ENCODE results near the gene WNT3. TPM values are rescaled to one million over a fixed set of nuclear protein-coding genes. Genes with fewer than 3 reads are reported as not detected.

The WNT3 gene
- total RNA-seq, 4 donors from 2014 or later = 0.46 to 0.90 TPM; not detected in 2

GRCh38 chr17:46753776-46754175, 64.7 kb downstream of the WNT3 start:
- Histone ChIP-seq H3K27ac (no peak overlapping the region), H3K4me1 (no peaks in the 10 kb centered on the region), H3K9me3 (no peaks in the 10 kb centered on the region), H3K27me3 (no peaks in the 10 kb centered on the region), H3K36me3 (no peaks in the 10 kb centered on the region), H3K4me3 (no peak overlapping the region)
- no peak for DNase-seq
- intact Hi-C loops (cut with DNase I; ENCODE audit: low total_unique reads) = no loop called here
- no peak for TF ChIP-seq POLR2A (IDR thresholded peaks at IDR 0.05)
- TF ChIP-seq CTCF (IDR thresholded peaks at IDR 0.05) = no peak

- intact Hi-C loops (cut with DNase I; ENCODE audit: low total_unique reads) = no loop called here
- DNase-seq = no peak
Measured at GRCh38 chr17:46751425-46751824, 67.1 kb downstream of the WNT3 start.

GRCh38 chr17:46745376-46745775, 73.1 kb downstream of the WNT3 start:
- Histone ChIP-seq H3K36me3 (no peaks in the 10 kb centered on the region), H3K4me3 (no peak overlapping the region), H3K4me1 (no peaks in the 10 kb centered on the region), H3K27me3 (no peaks in the 10 kb centered on the region), H3K9me3 (no peaks in the 10 kb centered on the region), H3K27ac (no peak overlapping the region)
- TF ChIP-seq CTCF (IDR thresholded peaks at IDR 0.05) = no peak
- no peak for TF ChIP-seq POLR2A (IDR thresholded peaks at IDR 0.05)
- intact Hi-C loops (cut with DNase I; ENCODE audit: low total_unique reads) = no loop called here
- no peak for DNase-seq

More at GRCh38 chr17:46751425-46751824, 67.1 kb downstream of the WNT3 start:
- Histone ChIP-seq H3K27ac (no peak overlapping the region), H3K9me3 (no peaks in the 10 kb centered on the region), H3K36me3 (no peaks in the 10 kb centered on the region), H3K27me3 (no peaks in the 10 kb centered on the region), H3K4me3 (no peak overlapping the region), H3K4me1 (no peaks in the 10 kb centered on the region)
- TF ChIP-seq CTCF (IDR thresholded peaks at IDR 0.05) (no peak), POLR2A (IDR thresholded peaks at IDR 0.05) (no peak)

GRCh38 chr17:46744441-46744840, 74.1 kb downstream of the WNT3 start:
- Histone ChIP-seq H3K27ac (no peak overlapping the region), H3K4me3 (no peak overlapping the region), H3K9me3 (no peaks in the 10 kb centered on the region), H3K27me3 (no peaks in the 10 kb centered on the region), H3K4me1 (no peaks in the 10 kb centered on the region), H3K36me3 (no peaks in the 10 kb centered on the region)
- no peak for TF ChIP-seq CTCF (IDR thresholded peaks at IDR 0.05)
- TF ChIP-seq POLR2A (IDR thresholded peaks at IDR 0.05) = no peak
- intact Hi-C loops (cut with DNase I; ENCODE audit: low total_unique reads) = no loop called here
- DNase-seq = no peak

- H3K4me3 ChIP-seq = no peak overlapping the region
- H3K4me1 ChIP-seq = no peaks in the 10 kb centered on the region
- TF ChIP-seq CTCF (IDR thresholded peaks at IDR 0.05) (no peak), POLR2A (IDR thresholded peaks at IDR 0.05) (no peak)
- intact Hi-C loops (cut with DNase I; ENCODE audit: low total_unique reads) = no loop called here
- H3K27me3 ChIP-seq = no peaks in the 10 kb centered on the region
- no peaks in the 10 kb centered on the region for H3K9me3 ChIP-seq
- H3K27ac ChIP-seq = no peak overlapping the region
- no peaks in the 10 kb centered on the region for H3K36me3 ChIP-seq
- no peak for DNase-seq
Measured at GRCh38 chr17:46742565-46743270, 75.8 kb downstream of the WNT3 start.

Data from uterus (tissue), 4 donors.